C4-2B (cell line): ENCODE data around the gene PDLIM7.

ENCODE experiments used
- H3K27ac ChIP-seq: fragments of 450-650 bp; 2 replicates; pipeline ENCODE4 v1.5.1; 2017
- ZFX ChIP-seq: fragments of 450-650 bp; IDR thresholded peaks from 2 replicates; pipeline ENCODE4 v1.6.1; 2017
- TF ChIP-seq, protein P1 (sequence below): fragments of 450-650 bp; conservative IDR thresholded peaks from 2 replicates; pipeline ENCODE4 v1.5.1; 2017; ENCODE audit warnings: mild to moderate bottlenecking

Gene PDLIM7

GRCh38 chr5:177498013-177498787, 796 bp upstream of the PDLIM7 start:
- TF ChIP-seq ZFX = no peak
- TF ChIP-seq, protein P1, sequence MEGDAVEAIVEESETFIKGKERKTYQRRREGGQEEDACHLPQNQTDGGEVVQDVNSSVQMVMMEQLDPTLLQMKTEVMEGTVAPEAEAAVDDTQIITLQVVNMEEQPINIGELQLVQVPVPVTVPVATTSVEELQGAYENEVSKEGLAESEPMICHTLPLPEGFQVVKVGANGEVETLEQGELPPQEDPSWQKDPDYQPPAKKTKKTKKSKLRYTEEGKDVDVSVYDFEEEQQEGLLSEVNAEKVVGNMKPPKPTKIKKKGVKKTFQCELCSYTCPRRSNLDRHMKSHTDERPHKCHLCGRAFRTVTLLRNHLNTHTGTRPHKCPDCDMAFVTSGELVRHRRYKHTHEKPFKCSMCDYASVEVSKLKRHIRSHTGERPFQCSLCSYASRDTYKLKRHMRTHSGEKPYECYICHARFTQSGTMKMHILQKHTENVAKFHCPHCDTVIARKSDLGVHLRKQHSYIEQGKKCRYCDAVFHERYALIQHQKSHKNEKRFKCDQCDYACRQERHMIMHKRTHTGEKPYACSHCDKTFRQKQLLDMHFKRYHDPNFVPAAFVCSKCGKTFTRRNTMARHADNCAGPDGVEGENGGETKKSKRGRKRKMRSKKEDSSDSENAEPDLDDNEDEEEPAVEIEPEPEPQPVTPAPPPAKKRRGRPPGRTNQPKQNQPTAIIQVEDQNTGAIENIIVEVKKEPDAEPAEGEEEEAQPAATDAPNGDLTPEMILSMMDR = no peak
- H3K27ac ChIP-seq = peak overlapping the region; percentile 76

DNA sequence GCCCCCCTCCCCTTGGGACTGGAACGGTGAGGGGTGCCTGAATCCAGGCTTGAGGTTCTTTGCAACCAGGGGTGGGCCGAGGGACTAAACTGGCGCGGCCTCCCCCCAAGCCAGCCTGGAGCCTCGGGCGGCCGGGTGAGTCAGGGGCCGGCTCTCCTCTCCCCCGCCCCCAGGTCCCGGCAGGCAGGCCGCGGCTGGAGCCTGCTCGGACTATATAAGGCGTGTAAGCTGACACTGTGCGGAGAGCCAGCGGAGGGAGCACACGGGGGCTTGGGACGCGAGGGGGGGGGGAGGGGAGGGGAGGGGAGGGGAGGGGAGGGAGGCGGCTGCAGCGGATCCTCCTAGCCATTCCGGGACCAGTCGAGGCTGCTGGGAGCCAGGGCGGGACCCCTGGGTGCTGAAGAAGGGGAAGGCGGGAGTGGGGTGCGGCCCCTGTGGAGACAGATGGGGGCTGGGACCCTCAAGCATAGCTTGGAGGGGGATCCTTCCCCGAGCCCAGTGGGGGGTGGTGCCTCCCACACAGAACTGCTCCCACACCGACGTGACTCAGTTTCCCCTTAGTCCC, 595 bp downstream of the PDLIM7 start:
- peak overlapping the region; percentile 76 for H3K27ac ChIP-seq
- TF ChIP-seq, protein P1 = no peak

GRCh38 chr5:177496070-177496726, 1.2 kb downstream of the PDLIM7 start:
- no peak for TF ChIP-seq ZFX
- TF ChIP-seq, protein P1 = no peak; the same call in 1 of the 2 replicates
- peak overlapping the region; percentile 76 for H3K27ac ChIP-seq

DNA sequence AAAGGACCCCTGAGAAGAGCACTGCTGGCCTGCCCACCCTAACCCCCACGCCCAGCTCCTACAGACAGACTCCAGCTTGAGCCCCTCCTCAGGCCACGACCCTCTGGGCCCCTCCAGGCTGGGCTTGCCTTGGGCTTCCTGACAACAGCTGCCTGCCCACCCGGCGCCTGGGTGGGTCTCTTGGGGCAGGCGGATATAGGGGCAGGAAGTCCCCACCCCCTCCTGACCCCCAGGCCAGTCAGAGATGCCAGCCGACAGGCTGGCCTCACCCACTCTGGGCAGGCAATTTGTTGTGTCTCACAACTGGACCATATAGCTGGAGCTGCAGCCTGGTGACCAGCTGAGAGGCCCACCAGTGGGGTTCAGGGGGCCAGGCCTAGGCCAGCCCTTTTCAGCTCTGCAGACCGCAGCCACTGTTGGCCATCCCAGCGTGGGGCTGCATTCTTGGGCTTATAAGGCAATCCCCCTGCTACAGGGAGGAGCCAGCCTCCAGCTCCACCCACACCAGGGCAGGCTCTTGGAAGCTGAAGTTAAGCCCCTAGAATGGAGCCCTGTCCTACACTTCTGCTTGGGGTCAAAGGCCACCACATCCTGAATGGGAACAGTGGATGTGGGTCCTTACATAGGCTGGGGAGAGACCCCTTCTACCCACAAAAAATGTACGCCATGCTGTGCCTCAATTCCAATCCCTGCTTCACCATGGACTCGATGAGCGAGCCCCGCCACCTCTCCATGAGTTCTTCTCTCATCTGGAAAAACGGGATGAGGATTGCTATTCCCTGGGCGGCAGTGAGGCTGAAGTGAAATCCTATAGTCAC, 2.0 kb downstream of the PDLIM7 start:
- TF ChIP-seq ZFX = no peak
- TF ChIP-seq, protein P1 = no peak
- no peak overlapping the region for H3K27ac ChIP-seq

DNA sequence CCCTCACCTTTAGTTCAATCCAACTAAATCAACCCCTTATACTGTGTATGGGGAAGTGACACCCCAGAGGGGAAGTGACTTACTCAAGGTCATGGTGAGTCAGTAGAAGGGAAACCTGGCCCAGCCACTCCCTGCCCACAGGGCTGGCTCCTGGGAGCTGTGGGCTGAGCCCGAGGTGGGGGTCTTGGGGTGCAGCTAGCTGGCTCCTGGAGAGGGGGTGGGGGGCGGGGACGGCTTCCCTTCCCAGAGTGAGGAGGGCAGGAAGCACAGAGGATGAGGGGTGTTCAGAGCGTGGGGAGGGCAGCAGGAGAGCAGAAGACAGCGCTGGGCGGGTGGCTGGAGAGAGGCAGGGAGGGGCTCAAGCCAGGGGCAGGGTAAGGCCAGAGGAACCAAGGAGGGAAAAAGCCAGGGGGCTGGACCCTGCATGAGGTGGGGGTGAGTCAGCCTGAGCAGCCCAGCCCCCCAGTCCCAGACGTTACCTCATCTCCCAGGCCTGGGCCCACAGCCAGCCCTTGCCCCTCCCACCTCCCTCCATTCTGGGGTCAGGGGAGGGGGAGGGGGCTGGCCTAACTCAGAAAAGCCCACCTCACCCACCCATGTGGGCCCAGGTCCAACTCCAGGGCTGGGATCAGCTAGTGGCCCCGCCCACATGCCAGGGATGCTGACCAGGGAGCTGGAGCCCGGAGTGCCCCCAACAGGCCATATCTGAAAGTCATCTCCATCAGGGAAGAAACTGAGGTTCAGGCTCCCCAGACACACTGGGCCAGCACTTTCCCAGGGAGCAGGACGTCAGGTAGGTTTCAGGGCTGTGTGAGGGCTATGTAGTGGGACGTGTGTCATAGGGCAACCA, 2.8 kb downstream of the PDLIM7 start:
- H3K27ac ChIP-seq = no peak overlapping the region
- TF ChIP-seq, protein P1 = peak; percentile 18; the same call in 1 of the 2 replicates
- no peak for TF ChIP-seq ZFX

GRCh38 chr5:177493795-177494345, 3.5 kb downstream of the PDLIM7 start:
- H3K27ac ChIP-seq = no peak overlapping the region
- TF ChIP-seq ZFX = no peak
- TF ChIP-seq, protein P1 = no peak
